Mesendoderm (in vitro differentiated cells): ENCODE data around the gene EPS8.

Experiments used
- DNase-seq: peaks from one replicate; pipeline ENCODE4 v3.0.0; 2013
- H2AK5ac ChIP-seq: 2 replicates; pipeline ENCODE4 v1.6.1; 2013; ENCODE audit warnings: low read length, inconsistent platforms
- H2BK120ac ChIP-seq: 2 replicates; pipeline ENCODE4 v1.6.1; 2013; ENCODE audit warnings: low read depth, mild to moderate bottlenecking, low read length, moderate library complexity, mixed read lengths
- H2BK15ac ChIP-seq: replicated peaks from 2 replicates; pipeline ENCODE4 v1.6.1; 2013; ENCODE audit warnings: low read depth, mild to moderate bottlenecking, moderate library complexity
- H2BK5ac ChIP-seq: 2 replicates; pipeline ENCODE4 v1.6.1; 2013; ENCODE audit warnings: low read length, inconsistent platforms
- H3K18ac ChIP-seq: 2 replicates; pipeline ENCODE4 v1.6.1; 2013; ENCODE audit warnings: mild to moderate bottlenecking, low read length, mixed read lengths
- H3K23ac ChIP-seq: one replicate; pipeline ENCODE4 v1.6.1; 2013; ENCODE audit warnings: low read length
- H3K27ac ChIP-seq: 2 replicates; pipeline ENCODE4 v1.5.1; 2013; ENCODE audit warnings: low read depth, mild to moderate bottlenecking, inconsistent platforms, low read length, moderate library complexity
- H3K27me3 ChIP-seq: 2 replicates; pipeline ENCODE4 v1.6.1; 2013; ENCODE audit warnings: low read length, control low read depth, mild to moderate bottlenecking, inconsistent platforms; ENCODE audit not compliant: insufficient read depth, poor library complexity
- H3K36me3 ChIP-seq: 2 replicates; pipeline ENCODE4 v1.6.1; 2013; ENCODE audit warnings: low read length, inconsistent platforms; ENCODE audit not compliant: control insufficient read depth, insufficient read depth
- H3K4ac ChIP-seq: one replicate; pipeline ENCODE4 v1.6.1; 2013; ENCODE audit warnings: low read depth, mild to moderate bottlenecking, low read length, moderate library complexity
- H3K4me1 ChIP-seq: 2 replicates; pipeline ENCODE4 v1.6.1; 2013; ENCODE audit warnings: low read depth, low read length, inconsistent platforms; ENCODE audit not compliant: control insufficient read depth
- H3K4me2 ChIP-seq: 2 replicates; pipeline ENCODE4 v1.6.1; 2013; ENCODE audit warnings: low read length
- H3K4me3 ChIP-seq: 2 replicates; pipeline ENCODE4 v1.5.1; 2013; ENCODE audit warnings: mild to moderate bottlenecking, low read length
- H3K56ac ChIP-seq: one replicate; pipeline ENCODE4 v1.6.1; 2013; ENCODE audit warnings: low read length
- H3K79me1 ChIP-seq: 2 replicates; pipeline ENCODE4 v1.6.1; 2013; ENCODE audit warnings: low read length, inconsistent platforms
- H3K79me2 ChIP-seq: 2 replicates; pipeline ENCODE4 v1.6.1; 2013; ENCODE audit warnings: mild to moderate bottlenecking, low read length; ENCODE audit not compliant: control insufficient read depth, insufficient read depth
- H3K9ac ChIP-seq: 2 replicates; pipeline ENCODE4 v1.6.1; 2013; ENCODE audit warnings: low read length, inconsistent platforms
- H4K5ac ChIP-seq: one replicate; pipeline ENCODE4 v1.6.1; 2013; ENCODE audit warnings: low read length
- H4K8ac ChIP-seq: one replicate; pipeline ENCODE4 v1.6.1; 2013; ENCODE audit warnings: low read depth, mild to moderate bottlenecking, control low read depth, low read length, moderate library complexity
- WGBS: extraction: QIAGEN DNeasy Blood & Tissue Kit; methylation state at CpG from one replicate; pipeline ENCODE4 v1.1.7; 2013; ENCODE audit warnings: low lambda C conversion rate, missing lambda C conversion rate; ENCODE audit not compliant: insufficient coverage; ENCODE audit errors: extremely low coverage; 5-methylcytosine and 5-hydroxymethylcytosine counted together

The EPS8 gene

GRCh38 chr12:15677228-15677627 lies 112.0 kb downstream of the EPS8 start:
- Histone ChIP-seq H2BK5ac (no peak overlapping the region), H3K27ac (no peak overlapping the region), H3K4me2 (no peak overlapping the region), H3K27me3 (no peaks in the 10 kb centered on the region), H3K9ac (no peak overlapping the region), H3K79me1 (no peaks in the 10 kb centered on the region), H2BK120ac (no peak overlapping the region), H3K18ac (no peak overlapping the region), H3K4me3 (no peak overlapping the region), H2AK5ac (no peak overlapping the region), H4K8ac (no peak overlapping the region), H3K23ac (no peak overlapping the region), H3K36me3 (no peaks in the 10 kb centered on the region), H3K56ac (no peak overlapping the region), H3K4me1 (peaks cover 6% of the 10 kb centered on the region), H3K4ac (no peak overlapping the region), H2BK15ac (no peak overlapping the region), H3K79me2 (no peaks in the 10 kb centered on the region), H4K5ac (no peak overlapping the region)
- DNase-seq = peak; percentile 65
- no CpG with 5 or more reads among the region's 3 CpGs for WGBS

- H3K27ac ChIP-seq = no peak overlapping the region
- no peak overlapping the region for H3K4me3 ChIP-seq
- H3K18ac ChIP-seq = no peak overlapping the region
- H2BK15ac ChIP-seq = no peak overlapping the region
- H3K56ac ChIP-seq = no peak overlapping the region
- no peak overlapping the region for H2AK5ac ChIP-seq
- H3K27me3 ChIP-seq = no peaks in the 10 kb centered on the region
- no peak overlapping the region for H2BK120ac ChIP-seq
- WGBS = no CpG with 5 or more reads among the region's 5 CpGs
- H2BK5ac ChIP-seq = no peak overlapping the region
- H3K4ac ChIP-seq = no peak overlapping the region
- no peak overlapping the region for H3K4me2 ChIP-seq
- H3K9ac ChIP-seq = no peak overlapping the region
- H3K79me1 ChIP-seq = no peaks in the 10 kb centered on the region
- no peak overlapping the region for H3K23ac ChIP-seq
- no peaks in the 10 kb centered on the region for H3K79me2 ChIP-seq
- peak; percentile 17 for DNase-seq
- H4K5ac ChIP-seq = no peak overlapping the region
- H4K8ac ChIP-seq = no peak overlapping the region
- H3K36me3 ChIP-seq = no peaks in the 10 kb centered on the region
- H3K4me1 ChIP-seq = peaks cover 2% of the 10 kb centered on the region
These were observed 116.4 kb downstream of the EPS8 start for GRCh38 chr12:15672671-15673270.

GRCh38 chr12:15670756-15671155 lies 118.4 kb downstream of the EPS8 start:
- Histone ChIP-seq H3K79me1 (no peaks in the 10 kb centered on the region), H3K18ac (no peak overlapping the region), H4K5ac (no peak overlapping the region), H3K23ac (no peak overlapping the region), H3K4ac (no peak overlapping the region), H3K27ac (no peak overlapping the region), H3K56ac (no peak overlapping the region), H3K36me3 (no peaks in the 10 kb centered on the region), H4K8ac (no peak overlapping the region), H3K9ac (no peak overlapping the region), H3K4me1 (no peaks in the 10 kb centered on the region), H3K4me2 (no peak overlapping the region), H2BK5ac (no peak overlapping the region), H2BK120ac (no peak overlapping the region), H3K79me2 (no peaks in the 10 kb centered on the region), H2AK5ac (no peak overlapping the region), H2BK15ac (no peak overlapping the region), H3K4me3 (no peak overlapping the region), H3K27me3 (no peaks in the 10 kb centered on the region)
- DNase-seq = no peak
- no CpG with 5 or more reads among the region's 3 CpGs for WGBS

GRCh38 chr12:15669256-15669948 lies 119.8 kb downstream of the EPS8 start:
- Histone ChIP-seq H3K9ac (no peak overlapping the region), H3K27ac (no peak overlapping the region), H3K4me1 (no peaks in the 10 kb centered on the region), H4K5ac (no peak overlapping the region), H2BK5ac (no peak overlapping the region), H3K79me1 (no peaks in the 10 kb centered on the region), H3K79me2 (no peaks in the 10 kb centered on the region), H3K18ac (no peak overlapping the region), H3K23ac (no peak overlapping the region), H3K4me3 (no peak overlapping the region), H3K56ac (no peak overlapping the region), H3K4ac (no peak overlapping the region), H3K36me3 (no peaks in the 10 kb centered on the region), H2BK15ac (no peak overlapping the region), H4K8ac (no peak overlapping the region), H2AK5ac (no peak overlapping the region), H2BK120ac (no peak overlapping the region), H3K4me2 (no peak overlapping the region), H3K27me3 (no peaks in the 10 kb centered on the region)
- no peak for DNase-seq
- WGBS = no CpG with 5 or more reads among the region's 3 CpGs

- no peaks in the 10 kb centered on the region for H3K4me1 ChIP-seq
- no peak for DNase-seq
- H3K4ac ChIP-seq = no peak overlapping the region
- H3K27ac ChIP-seq = no peak overlapping the region
- no peak overlapping the region for H2BK120ac ChIP-seq
- H3K23ac ChIP-seq = no peak overlapping the region
- no peak overlapping the region for H4K5ac ChIP-seq
- no peak overlapping the region for H3K9ac ChIP-seq
- no CpG with 5 or more reads among the region's 5 CpGs for WGBS
- no peak overlapping the region for H3K4me3 ChIP-seq
- H2BK15ac ChIP-seq = no peak overlapping the region
- H3K79me2 ChIP-seq = no peaks in the 10 kb centered on the region
- no peak overlapping the region for H2AK5ac ChIP-seq
- H3K56ac ChIP-seq = no peak overlapping the region
- H2BK5ac ChIP-seq = no peak overlapping the region
- no peak overlapping the region for H3K18ac ChIP-seq
- H3K79me1 ChIP-seq = no peaks in the 10 kb centered on the region
- no peaks in the 10 kb centered on the region for H3K36me3 ChIP-seq
- no peaks in the 10 kb centered on the region for H3K27me3 ChIP-seq
- H4K8ac ChIP-seq = no peak overlapping the region
- H3K4me2 ChIP-seq = no peak overlapping the region
These were observed 124.7 kb downstream of the EPS8 start for GRCh38 chr12:15664491-15664890.
